HEK293T (cell line): ENCODE measurements around the gene SYNJ2.

Experiments
- CTCF ChIA-PET: fragments of 350-600 bp; formaldehyde crosslinking; extraction: SDS; loops from one replicate; lab custom pipeline; 2021; ENCODE audit warnings: antibody characterized with exemption, inconsistent platforms; lab: Yijun Ruan, JAX
- POLR2A ChIA-PET: fragments of 350-600 bp; formaldehyde crosslinking; extraction: SDS; loops from one replicate; lab custom pipeline; 2020; ENCODE audit warnings: antibody characterized with exemption, inconsistent platforms; lab: Yijun Ruan, JAX
- DNase-seq: peaks from one replicate; pipeline ENCODE4 v3.0.0; 2012; ENCODE audit warnings: mixed read lengths; ENCODE audit errors: extremely low spot score
- ARNT ChIP-seq: fragments of 450-650 bp; IDR thresholded peaks from 2 replicates; pipeline ENCODE4 v1.6.1; 2017; ENCODE audit warnings: mild to moderate bottlenecking
- BHLHE40 ChIP-seq: fragments of 450-650 bp; IDR thresholded peaks from 2 replicates; pipeline ENCODE4 v1.6.1; 2016; ENCODE audit warnings: mild to moderate bottlenecking, moderate library complexity, borderline replicate concordance
- CTBP1 ChIP-seq: fragments of 450-650 bp; IDR thresholded peaks from 2 replicates; pipeline ENCODE4 v1.6.1; 2016; ENCODE audit warnings: borderline replicate concordance
- ELF4 ChIP-seq: fragments of 450-650 bp; IDR thresholded peaks from 2 replicates; pipeline ENCODE4 v1.6.1; 2017; ENCODE audit warnings: antibody characterized with exemption
- FOXA1 ChIP-seq: fragments of 450-650 bp; IDR thresholded peaks from 2 replicates; pipeline ENCODE4 v1.6.1; 2016; ENCODE audit warnings: mild to moderate bottlenecking
- FOXK2 ChIP-seq: fragments of 450-650 bp; IDR thresholded peaks from 2 replicates; pipeline ENCODE4 v1.6.1; 2016; ENCODE audit warnings: mild to moderate bottlenecking
- FOXM1 ChIP-seq: fragments of 450-650 bp; IDR thresholded peaks from 2 replicates; pipeline ENCODE4 v1.6.1; 2017; ENCODE audit warnings: mild to moderate bottlenecking, borderline replicate concordance
- HDGF ChIP-seq: fragments of 450-650 bp; IDR thresholded peaks from 2 replicates; pipeline ENCODE4 v1.6.1; 2017; ENCODE audit warnings: antibody characterized with exemption, borderline replicate concordance
- L3MBTL2 ChIP-seq: fragments of 450-650 bp; conservative IDR thresholded peaks from 2 replicates; pipeline ENCODE4 v1.6.1; 2016; ENCODE audit warnings: mild to moderate bottlenecking
- LEF1 ChIP-seq: fragments of 450-650 bp; IDR thresholded peaks from 2 replicates; pipeline ENCODE4 v1.6.1; 2017; ENCODE audit warnings: mild to moderate bottlenecking, borderline replicate concordance
- NFRKB ChIP-seq: fragments of 450-650 bp; IDR thresholded peaks from 2 replicates; pipeline ENCODE4 v1.6.1; 2016; ENCODE audit warnings: mild to moderate bottlenecking, moderate library complexity
- PKNOX1 ChIP-seq: fragments of 450-650 bp; IDR thresholded peaks from 2 replicates; pipeline ENCODE4 v1.6.1; 2016
- SP1 ChIP-seq: fragments of 450-650 bp; IDR thresholded peaks from 2 replicates; pipeline ENCODE4 v1.6.1; 2017
- SUZ12 ChIP-seq: fragments of 450-650 bp; IDR thresholded peaks from 2 replicates; pipeline ENCODE4 v1.6.1; 2016; ENCODE audit warnings: mild to moderate bottlenecking
- TARDBP ChIP-seq: fragments of 450-650 bp; IDR thresholded peaks from 2 replicates; pipeline ENCODE4 v1.6.1; 2016
- ZNF384 ChIP-seq: fragments of 450-650 bp; IDR thresholded peaks from 2 replicates; pipeline ENCODE4 v1.6.1; 2016

Gene SYNJ2

GRCh38 chr6:157998707-157999167 lies 17.1 kb downstream of the SYNJ2 start:
- no peak for TF ChIP-seq ELF4
- TF ChIP-seq ZNF384 = no peak
- ChIA-PET CTCF (interaction anchor here (2.2 kb wide), 1 partner anchor 27 kb away, joined by 8 read pairs; no protein-coding TSS in a partner anchor), POLR2A (no interaction called here)
- DNase-seq = no peak

- ChIA-PET CTCF (interaction anchor here (0.5 to 2.2 kb wide), 4 partner anchors 8 to 153 kb away, joined by 3 to 8 read pairs (median 4); partner anchors contain the start of gene SYNJ2), POLR2A (no interaction called here)
- no peak for TF ChIP-seq BHLHE40
- TF ChIP-seq HDGF = no peak
- TF ChIP-seq ARNT = no peak
- no peak for TF ChIP-seq NFRKB
- TF ChIP-seq FOXA1 = no peak
- TF ChIP-seq L3MBTL2 = no peak
- no peak for TF ChIP-seq FOXK2
- TF ChIP-seq LEF1 = no peak
- TF ChIP-seq SP1 = no peak
- TF ChIP-seq CTBP1 = no peak
- TF ChIP-seq ZNF384 = no peak
- TF ChIP-seq TARDBP = no peak
- DNase-seq = no peak
Measured at GRCh38 chr6:157999168-158000051, 17.7 kb downstream of the SYNJ2 start.

GRCh38 chr6:158000530-158001307 lies 19.1 kb downstream of the SYNJ2 start:
- DNase-seq = no peak
- no peak for TF ChIP-seq BHLHE40
- ChIA-PET CTCF (no interaction called here), POLR2A (no interaction called here)

GRCh38 chr6:158002249-158002950 lies 20.7 kb downstream of the SYNJ2 start:
- CTCF ChIA-PET = interaction anchor here (1.1 kb wide), 1 partner anchor 24 kb away, joined by 3 read pairs; no protein-coding TSS in a partner anchor
- no peak for TF ChIP-seq NFRKB
- POLR2A ChIA-PET = no interaction called here
- DNase-seq = no peak

- TF ChIP-seq PKNOX1 (no peak), SP1 (no peak), SUZ12 (no peak), L3MBTL2 (no peak), BHLHE40 (no peak), FOXK2 (no peak), ELF4 (no peak), HDGF (no peak), LEF1 (no peak), TARDBP (no peak), FOXA1 (no peak), ZNF384 (no peak), ARNT (no peak), NFRKB (no peak)
- POLR2A ChIA-PET = no interaction called here
- CTCF ChIA-PET = interaction anchor here (0.7 to 1.1 kb wide), 2 partner anchors 23 to 247 kb away, joined by 3 read pairs; no protein-coding TSS in a partner anchor
- no peak for DNase-seq
Measured at GRCh38 chr6:158002951-158003853, 21.5 kb downstream of the SYNJ2 start.

- TF ChIP-seq ELF4 = no peak
- no peak for TF ChIP-seq TARDBP
- no peak for TF ChIP-seq FOXK2
- TF ChIP-seq ZNF384 = no peak
- no peak for TF ChIP-seq ARNT
- TF ChIP-seq HDGF = no peak
- TF ChIP-seq SUZ12 = no peak
- no peak for TF ChIP-seq FOXM1
- TF ChIP-seq LEF1 = no peak
- no peak for TF ChIP-seq CTBP1
- TF ChIP-seq SP1 = no peak
- no peak for TF ChIP-seq BHLHE40
- no peak for TF ChIP-seq NFRKB
- no peak for TF ChIP-seq L3MBTL2
- no peak for TF ChIP-seq FOXA1
- TF ChIP-seq PKNOX1 = no peak
- CTCF ChIA-PET = no interaction called here
- POLR2A ChIA-PET = no interaction called here
- DNase-seq = no peak
Measured at GRCh38 chr6:158003910-158004700, 22.4 kb downstream of the SYNJ2 start.
